AG10803 (cell line): ENCODE results near the gene DRAXIN.
A peak's percentile ranks its signal among the peaks of the same experiment; 100 is the strongest.

Experiments
- DNase-seq: peaks from one replicate; pipeline ENCODE4 v3.0.0; 2010; ENCODE audit warnings: low read depth
- H3K4me3 ChIP-seq: 2 replicates; pipeline ENCODE4 v1.5.1; 2011; ENCODE audit warnings: mild to moderate bottlenecking, low read length, control low read depth
- CTCF ChIP-seq: conservative IDR thresholded peaks from 2 replicates; pipeline ENCODE4 v1.5.1; 2011; ENCODE audit warnings: mild to moderate bottlenecking, low read length, control low read depth, inconsistent platforms

DRAXIN gene

DNA sequence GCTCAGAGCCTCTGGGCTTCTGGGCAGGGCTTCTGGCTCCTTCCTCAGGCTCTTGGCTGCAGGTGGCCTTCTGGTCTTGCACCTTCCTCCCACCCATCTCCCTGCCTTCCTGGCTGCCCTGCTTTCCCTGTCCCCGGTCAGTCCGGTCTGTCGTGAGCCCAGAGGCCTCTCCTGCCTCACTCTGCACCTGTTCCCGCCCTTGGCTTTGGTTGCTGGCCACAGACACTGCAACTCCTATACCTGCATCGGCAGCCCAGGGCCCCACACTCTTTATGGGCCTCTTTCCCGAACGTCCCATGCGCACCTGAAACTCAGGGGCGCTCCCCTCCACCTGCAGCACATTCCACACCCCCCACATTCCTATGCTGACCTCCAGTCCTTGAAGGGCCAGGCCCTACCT, 45.2 kb upstream of the DRAXIN start:
- DNase-seq, result no peak
- TF ChIP-seq CTCF, result no peak
- H3K4me3 ChIP-seq, result no peak overlapping the region

- H3K4me3 ChIP-seq, result no peak overlapping the region
- TF ChIP-seq CTCF, result no peak
- DNase-seq, result no peak
These were observed 44.2 kb upstream of the DRAXIN start for GRCh38 chr1:11647333-11647732.

GRCh38 chr1:11648039-11648438, 43.5 kb upstream of the DRAXIN start:
- no peak overlapping the region for H3K4me3 ChIP-seq
- DNase-seq, result no peak
- no peak for TF ChIP-seq CTCF

DNA sequence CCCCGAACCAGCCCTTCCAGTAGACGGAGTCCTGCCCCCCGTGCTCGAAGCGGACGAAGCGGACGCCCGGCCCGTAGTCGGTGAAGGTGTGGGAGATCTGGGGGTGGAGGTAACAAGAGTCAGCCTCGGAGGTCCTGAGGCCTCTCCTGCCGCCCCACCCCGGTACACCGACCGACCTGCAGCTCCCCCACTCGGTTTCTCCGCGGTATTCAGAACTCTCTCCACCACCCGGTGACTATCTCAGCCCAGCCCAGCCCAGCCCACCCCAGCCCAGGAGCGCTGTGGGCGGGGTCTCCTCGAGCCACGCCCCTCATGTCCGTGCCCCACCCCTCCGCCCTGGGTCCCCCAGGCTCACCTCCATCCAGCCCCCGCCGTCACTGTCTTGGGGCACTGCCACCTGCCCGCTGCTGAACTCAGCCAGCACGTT, 42.8 kb upstream of the DRAXIN start:
- no peak for DNase-seq
- H3K4me3 ChIP-seq, result no peak overlapping the region
- TF ChIP-seq CTCF, result no peak

GRCh38 chr1:11649237-11649623, 42.3 kb upstream of the DRAXIN start:
- no peak for DNase-seq
- no peak for TF ChIP-seq CTCF
- no peak overlapping the region for H3K4me3 ChIP-seq

- no peak overlapping the region for H3K4me3 ChIP-seq
- DNase-seq, result no peak
- no peak for TF ChIP-seq CTCF
These were observed 41.7 kb upstream of the DRAXIN start for GRCh38 chr1:11649624-11650330.

DNA sequence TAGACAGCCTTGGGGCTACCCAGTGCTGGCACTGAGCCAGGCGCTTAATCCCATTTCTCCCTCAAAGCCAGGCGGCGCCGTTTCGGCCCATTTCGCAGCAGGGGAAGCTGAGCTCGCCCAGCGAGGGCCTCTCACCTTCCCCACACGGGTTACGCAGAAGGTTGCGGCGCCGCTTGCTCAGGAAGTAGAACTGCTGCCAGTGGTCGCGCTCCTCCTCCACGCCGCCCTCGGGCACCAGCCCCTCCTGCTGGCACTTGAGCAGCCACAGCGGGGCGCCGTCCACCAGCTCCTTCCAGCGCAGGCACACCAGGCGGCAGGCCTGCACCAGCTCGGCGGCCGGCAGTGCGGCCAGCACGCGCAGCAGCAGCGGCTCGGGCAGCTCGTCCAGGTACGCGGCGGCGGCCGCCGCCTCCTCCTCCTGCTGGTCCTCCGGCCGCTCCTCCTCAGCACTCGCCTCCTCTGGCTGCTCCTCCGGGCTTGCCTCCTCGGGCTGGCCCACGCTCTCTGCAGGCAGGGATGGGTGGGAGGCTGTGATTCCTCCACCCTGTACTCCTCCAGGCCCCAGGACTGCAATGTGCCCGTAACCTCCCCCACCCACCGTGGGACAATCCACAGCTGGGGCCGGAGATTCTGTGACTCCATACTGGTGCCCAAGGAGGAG, 41.0 kb upstream of the DRAXIN start:
- DNase-seq, result peak; percentile 54
- no peak overlapping the region for H3K4me3 ChIP-seq
- peak; percentile 52 for TF ChIP-seq CTCF
